GM21515 (cell line): Measurements from ENCODE around the gene SLC30A7.

Experiments used
- ATAC-seq: cut with Tn5 transposase; IDR thresholded peaks from one replicate; pipeline ENCODE4 v1.9.1; 2021; ENCODE audit not compliant: unreplicated experiment

The SLC30A7 gene

GRCh38 chr1:101022294-101022693 lies 126.4 kb downstream of the SLC30A7 start:
- ATAC-seq: no peak

DNA sequence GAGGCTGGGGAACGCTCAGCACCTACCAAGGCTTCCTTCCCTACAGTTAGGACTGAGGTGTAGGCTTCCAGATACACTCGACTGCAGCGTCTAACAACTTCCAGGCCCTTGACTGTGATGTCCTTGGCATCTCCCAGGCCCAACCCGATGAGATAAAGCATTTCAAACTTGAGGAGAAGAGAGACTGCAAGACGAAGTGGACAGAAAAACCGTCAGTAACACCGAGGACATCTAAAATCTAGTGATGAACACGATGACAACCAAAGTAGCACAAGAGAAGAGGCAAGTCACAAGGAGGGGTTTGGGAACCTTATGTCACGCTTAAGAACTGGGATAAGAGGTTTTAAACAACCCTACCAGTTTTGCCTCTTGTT lies 129.4 kb downstream of the SLC30A7 start:
- peak; percentile 32 for ATAC-seq

GRCh38 chr1:101025657-101026429 lies 130.0 kb downstream of the SLC30A7 start, which contains the start of gene DPH5:
TSS of gene DPH5 (minus strand) at chr1:101025784. CDS start at chr1:101025443, 341 bp downstream.
- peak; percentile 82 for ATAC-seq

DNA sequence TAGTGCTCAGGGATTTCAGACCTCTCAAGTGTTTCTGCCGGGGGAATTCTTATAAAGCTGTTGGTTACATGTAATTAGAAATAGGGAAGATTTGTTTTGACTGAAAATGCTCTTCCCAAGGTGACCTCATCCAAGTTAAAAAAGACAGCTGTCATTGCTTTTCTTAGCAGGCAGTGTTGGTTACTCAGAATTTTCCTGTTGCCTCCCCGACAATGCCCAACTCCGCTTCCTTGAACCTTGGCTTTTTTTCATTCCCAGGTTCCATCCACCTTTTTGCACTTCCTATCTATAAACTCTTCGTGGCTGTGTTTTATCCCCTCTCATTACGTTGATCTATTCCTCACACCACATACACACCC lies 130.5 kb downstream of the SLC30A7 start:
- no peak for ATAC-seq

- ATAC-seq: no peak
Observed at GRCh38 chr1:101027194-101027772, 131.4 kb downstream of the SLC30A7 start.

DNA sequence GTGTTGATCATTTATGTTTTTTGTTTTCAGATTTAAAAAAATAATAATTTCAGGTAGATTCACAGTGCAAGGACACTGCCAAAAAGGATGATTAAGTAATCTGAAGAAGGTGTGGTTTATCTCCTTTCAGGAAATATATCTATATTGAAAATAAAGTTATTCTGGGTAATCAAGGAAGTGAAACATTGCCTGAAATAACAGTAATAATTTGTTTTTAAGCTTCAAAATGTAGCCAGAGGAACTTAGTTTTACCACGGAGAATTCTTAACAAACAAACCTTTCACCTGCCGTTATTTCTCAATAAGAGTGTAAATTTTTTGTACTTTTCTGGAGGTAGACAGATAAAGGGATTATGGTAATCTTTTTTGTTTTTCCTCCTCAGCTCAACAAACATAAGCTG lies 132.6 kb downstream of the SLC30A7 start:
- no peak for ATAC-seq

DNA sequence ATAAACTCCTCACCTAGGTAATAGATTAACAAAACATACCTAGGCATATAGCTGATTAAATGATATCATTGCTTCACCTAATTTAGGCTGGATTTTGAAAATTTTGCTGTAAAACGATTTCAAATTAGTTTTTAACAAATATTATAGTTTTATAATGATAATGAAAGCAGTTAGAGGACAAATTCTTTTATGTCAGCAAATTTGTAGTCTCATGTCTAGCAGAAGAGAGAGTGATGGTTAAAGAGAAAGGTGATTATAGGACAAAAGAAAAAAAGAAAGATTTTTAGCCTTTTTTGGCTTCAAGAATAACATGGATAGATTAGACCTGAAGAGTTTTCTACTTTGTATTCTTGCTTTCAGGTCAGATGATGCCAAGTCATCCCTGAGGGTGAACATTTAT lies 133.3 kb downstream of the SLC30A7 start:
- no peak for ATAC-seq

DNA sequence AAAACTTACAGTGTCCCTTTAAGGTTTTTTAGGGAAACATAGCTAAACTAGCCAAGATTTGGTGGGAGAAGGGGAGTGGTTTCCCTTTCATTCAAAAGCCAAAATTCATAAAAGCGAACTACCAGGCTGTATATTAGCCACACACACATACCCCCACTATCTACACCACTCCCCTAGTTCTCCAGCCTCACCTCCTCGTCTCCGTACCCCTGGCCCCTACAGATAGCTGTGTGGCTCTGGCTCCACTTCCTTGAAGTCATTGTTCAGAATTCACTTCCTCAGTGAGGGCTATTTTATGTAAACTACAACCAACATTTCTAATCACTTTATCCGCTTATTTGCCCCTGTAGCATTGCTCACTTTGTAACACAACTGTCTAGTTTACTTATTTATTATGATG lies 135.0 kb downstream of the SLC30A7 start:
- ATAC-seq: no peak
